ENCODE data around the gene RIOX2.

RIOX2 gene

GRCh38 chr3:97901313-97902248, 70.7 kb downstream of the RIOX2 start:
- Histone ChIP-seq H3K27ac (ENCODE audit: low read depth, low read length) (peak overlapping the region; percentile 89), H3K4me3 (ENCODE audit: low read depth in 1 of 5, low read length in 5 of 5) (peak overlapping the region in 1 of 5 donors; percentile 23), H3K36me3 (ENCODE audit: control insufficient read depth in 5 of 5, insufficient read depth in 5 of 5, low read length in 5 of 5) (peaks cover 3 to 12% (median 8%) of the 10 kb centered on the region in 5 donors), H3K27me3 (ENCODE audit: control insufficient read depth in 5 of 5, insufficient read depth in 4 of 5, low read length in 5 of 5) (no peaks in the 10 kb centered on the region), H3K4me1 (ENCODE audit: control insufficient read depth in 5 of 5, insufficient read depth in 5 of 5, low read length in 5 of 5) (peaks cover 2 to 30% (median 17%) of the 10 kb centered on the region in 5 donors), H3K9me3 (ENCODE audit: control insufficient read depth in 5 of 5, low read length in 5 of 5) (no peaks in the 10 kb centered on the region), H3K9ac (ENCODE audit: low read length in 5 of 5) (peak overlapping the region in 4 of 5 donors; percentile 3 to 60 (median 44))

GRCh38 chr3:97899331-97899730, 72.9 kb downstream of the RIOX2 start:
- Histone ChIP-seq H3K27me3 (ENCODE audit: control insufficient read depth in 5 of 5, insufficient read depth in 4 of 5, low read length in 5 of 5) (no peaks in the 10 kb centered on the region), H3K9ac (ENCODE audit: low read length in 5 of 5) (no peak overlapping the region), H3K4me3 (ENCODE audit: low read depth in 1 of 5, low read length in 5 of 5) (no peak overlapping the region), H3K9me3 (ENCODE audit: control insufficient read depth in 5 of 5, low read length in 5 of 5) (no peaks in the 10 kb centered on the region), H3K36me3 (ENCODE audit: control insufficient read depth in 5 of 5, insufficient read depth in 5 of 5, low read length in 5 of 5) (peaks cover 3 to 14% (median 12%) of the 10 kb centered on the region in 5 donors), H3K4me1 (ENCODE audit: control insufficient read depth in 5 of 5, insufficient read depth in 5 of 5, low read length in 5 of 5) (peaks cover 2 to 30% (median 17%) of the 10 kb centered on the region in 5 donors), H3K27ac (ENCODE audit: low read depth, low read length) (no peak overlapping the region)

GRCh38 chr3:97896547-97896946, 75.7 kb downstream of the RIOX2 start:
- H3K9ac ChIP-seq (ENCODE audit: low read length in 5 of 5), result no peak overlapping the region
- peaks cover 0 to 17% (median 7%) of the 10 kb centered on the region in 5 donors for H3K4me1 ChIP-seq (ENCODE audit: control insufficient read depth in 5 of 5, insufficient read depth in 5 of 5, low read length in 5 of 5)
- no peak overlapping the region for H3K4me3 ChIP-seq (ENCODE audit: low read depth in 1 of 5, low read length in 5 of 5)
- no peaks in the 10 kb centered on the region for H3K9me3 ChIP-seq (ENCODE audit: control insufficient read depth in 5 of 5, low read length in 5 of 5)
- no peaks in the 10 kb centered on the region for H3K27me3 ChIP-seq (ENCODE audit: control insufficient read depth in 5 of 5, insufficient read depth in 4 of 5, low read length in 5 of 5)
- H3K27ac ChIP-seq (ENCODE audit: low read depth, low read length), result no peak overlapping the region
- H3K36me3 ChIP-seq (ENCODE audit: control insufficient read depth in 5 of 5, insufficient read depth in 5 of 5, low read length in 5 of 5), result peaks cover 10 to 22% (median 18%) of the 10 kb centered on the region in 5 donors

GRCh38 chr3:97896129-97896528, 76.1 kb downstream of the RIOX2 start:
- H3K4me3 ChIP-seq (ENCODE audit: low read depth in 1 of 5, low read length in 5 of 5), result no peak overlapping the region
- no peaks in the 10 kb centered on the region for H3K9me3 ChIP-seq (ENCODE audit: control insufficient read depth in 5 of 5, low read length in 5 of 5)
- peaks cover 12 to 24% (median 19%) of the 10 kb centered on the region in 5 donors for H3K36me3 ChIP-seq (ENCODE audit: control insufficient read depth in 5 of 5, insufficient read depth in 5 of 5, low read length in 5 of 5)
- H3K4me1 ChIP-seq (ENCODE audit: control insufficient read depth in 5 of 5, insufficient read depth in 5 of 5, low read length in 5 of 5), result peaks cover 0 to 14% (median 3%) of the 10 kb centered on the region in 5 donors
- H3K27me3 ChIP-seq (ENCODE audit: control insufficient read depth in 5 of 5, insufficient read depth in 4 of 5, low read length in 5 of 5), result no peaks in the 10 kb centered on the region
- no peak overlapping the region for H3K9ac ChIP-seq (ENCODE audit: low read length in 5 of 5)
- H3K27ac ChIP-seq (ENCODE audit: low read depth, low read length), result no peak overlapping the region

- no peaks in the 10 kb centered on the region for H3K27me3 ChIP-seq (ENCODE audit: control insufficient read depth in 5 of 5, insufficient read depth in 4 of 5, low read length in 5 of 5)
- no peaks in the 10 kb centered on the region for H3K9me3 ChIP-seq (ENCODE audit: control insufficient read depth in 5 of 5, low read length in 5 of 5)
- no peak overlapping the region for H3K4me3 ChIP-seq (ENCODE audit: low read depth in 1 of 5, low read length in 5 of 5)
- no peak overlapping the region for H3K27ac ChIP-seq (ENCODE audit: low read depth, low read length)
- H3K4me1 ChIP-seq (ENCODE audit: control insufficient read depth in 5 of 5, insufficient read depth in 5 of 5, low read length in 5 of 5), result peaks cover 0 to 6% (median 0%) of the 10 kb centered on the region in 5 donors
- no peak overlapping the region for H3K9ac ChIP-seq (ENCODE audit: low read length in 5 of 5)
- peaks cover 14 to 25% (median 22%) of the 10 kb centered on the region in 5 donors for H3K36me3 ChIP-seq (ENCODE audit: control insufficient read depth in 5 of 5, insufficient read depth in 5 of 5, low read length in 5 of 5)
Observed at GRCh38 chr3:97895216-97895615, 77.0 kb downstream of the RIOX2 start.

- Histone ChIP-seq H3K36me3 (ENCODE audit: control insufficient read depth in 5 of 5, insufficient read depth in 5 of 5, low read length in 5 of 5) (peaks cover 33 to 38% (median 35%) of the 10 kb centered on the region in 5 donors), H3K4me1 (ENCODE audit: control insufficient read depth in 5 of 5, insufficient read depth in 5 of 5, low read length in 5 of 5) (no peaks in the 10 kb centered on the region), H3K9ac (ENCODE audit: low read length in 5 of 5) (no peak overlapping the region), H3K27ac (ENCODE audit: low read depth, low read length) (no peak overlapping the region), H3K27me3 (ENCODE audit: control insufficient read depth in 5 of 5, insufficient read depth in 4 of 5, low read length in 5 of 5) (no peaks in the 10 kb centered on the region), H3K4me3 (ENCODE audit: low read depth in 1 of 5, low read length in 5 of 5) (no peak overlapping the region), H3K9me3 (ENCODE audit: control insufficient read depth in 5 of 5, low read length in 5 of 5) (no peaks in the 10 kb centered on the region)
Observed at GRCh38 chr3:97892852-97893251, 79.4 kb downstream of the RIOX2 start.
